A549 (cell line): ENCODE data around the gene C20orf204. TPM values are rescaled to one million over a fixed set of nuclear protein-coding genes. Genes with fewer than 3 reads are reported as not detected.
A peak's percentile ranks its signal among the peaks of the same experiment; 100 is the strongest.

Experiments used
- ATAC-seq, 2 experiments: fragments of 200-7000 bp in 1 of 2; fragments of >200 bp in 1 of 2; cut with Nextera tagmentation in 1 of 2; cut with Tn5 transposase in 1 of 2; 3 replicates each; pipeline versions ENCODE4 v1.8.0 to v1.9.1; 2018 to 2020; ENCODE audit warnings: mild to moderate bottlenecking in 1 of 2, moderate library complexity in 1 of 2
- CTCF ChIA-PET: fragments of 300-600 bp; sonication (Branson Sonifier 250); formaldehyde crosslinking; extraction: SDS; loops from one replicate; lab custom pipeline; 2021; ENCODE audit warnings: antibody characterized with exemption, inconsistent platforms; lab: Yijun Ruan, JAX
- POLR2A ChIA-PET: fragments of 350-600 bp; formaldehyde crosslinking; extraction: SDS; loops from one replicate; lab custom pipeline; 2021; ENCODE audit warnings: antibody characterized with exemption, inconsistent platforms; lab: Yijun Ruan, JAX
- DNase-seq, 2 experiments: peaks; one replicate each; pipeline versions ENCODE4 v3.0.0 to v3.0.0-alpha.2; 2011 to 2016; ENCODE audit warnings: low read depth in 1 of 2, low spot score in 1 of 2
- FAIRE-seq: peaks from 2 replicates; lab custom pipeline; 2011; peaks lifted over from hg19 to GRCh38; lab: Jason Lieb, UNC
- H3K27ac ChIP-seq, 2 experiments: fragments of >200 bp; sonication (Bioruptor Twin); formaldehyde crosslinking; 3 replicates each; pipeline ENCODE4 v1.5.1; 2016 to 2017
- H3K4me1 ChIP-seq: fragments of >200 bp; sonication (Bioruptor Twin); formaldehyde crosslinking; 3 replicates; pipeline ENCODE4 v1.6.1; 2016
- H3K4me2 ChIP-seq: fragments of >200 bp; sonication (Bioruptor Twin); formaldehyde crosslinking; 3 replicates; pipeline ENCODE4 v1.6.1; 2016
- H3K4me3 ChIP-seq: fragments of >200 bp; sonication (Bioruptor Twin); formaldehyde crosslinking; 3 replicates; pipeline ENCODE4 v1.5.1; 2016
- H3K9me3 ChIP-seq: fragments of >200 bp; sonication (Bioruptor Twin); formaldehyde crosslinking; 3 replicates; pipeline ENCODE4 v1.6.1; 2016
- ATOH8 ChIP-seq: fragments of 250-450 bp; sonication (Bioruptor Pico); IDR thresholded peaks from 2 replicates; pipeline ENCODE4 v1.5.0; 2020; ENCODE audit warnings: low read depth, mild to moderate bottlenecking, moderate library complexity
- CBX2 ChIP-seq: fragments of 200-600 bp; sonication (generic); IDR thresholded peaks from 2 replicates; pipeline ENCODE4 v1.6.1; 2016; ENCODE audit warnings: low read depth, mild to moderate bottlenecking, borderline replicate concordance
- CBX8 ChIP-seq: fragments of 200-600 bp; sonication (generic); IDR thresholded peaks from 2 replicates; pipeline ENCODE4 v1.6.1; 2016
- CEBPB ChIP-seq, 2 experiments: fragments of >200 bp in 1 of 2; sonication (Bioruptor Twin) in 1 of 2; formaldehyde crosslinking in 1 of 2; IDR thresholded peaks; 2 replicates each; pipeline ENCODE4 v1.6.1; 2012 to 2016
- CHD4 ChIP-seq: fragments of 200-600 bp; sonication (generic); IDR thresholded peaks from 2 replicates; pipeline ENCODE4 v1.6.1; 2016; ENCODE audit warnings: antibody characterized with exemption, mild to moderate bottlenecking, borderline replicate concordance
- CTCF ChIP-seq: fragments of >200 bp; sonication (Bioruptor Twin); formaldehyde crosslinking; IDR thresholded peaks from 3 replicates; pipeline ENCODE4 v1.5.1; 2016
- EHF ChIP-seq: fragments of 250-450 bp; sonication (Bioruptor Pico); IDR thresholded peaks from 2 replicates; pipeline ENCODE4 v1.5.0; 2020; ENCODE audit warnings: mild to moderate bottlenecking
- EHMT2 ChIP-seq: fragments of 200-600 bp; sonication (generic); IDR thresholded peaks from 2 replicates; pipeline ENCODE4 v1.6.1; 2016; ENCODE audit warnings: antibody characterized with exemption, low read depth, mild to moderate bottlenecking, moderate library complexity
- FOSB ChIP-seq: fragments of 250-450 bp; sonication (Bioruptor Pico); IDR thresholded peaks from 2 replicates; pipeline ENCODE4 v1.5.0; 2020; ENCODE audit warnings: mild to moderate bottlenecking, moderate library complexity
- GATA3 ChIP-seq: IDR thresholded peaks from 2 replicates; pipeline ENCODE4 v1.6.1; 2012; ENCODE audit warnings: borderline replicate concordance
- HEYL ChIP-seq: fragments of 250-450 bp; sonication (Bioruptor Pico); IDR thresholded peaks from 2 replicates; pipeline ENCODE4 v1.8.0; 2021; ENCODE audit warnings: mild to moderate bottlenecking, moderate library complexity
- HMGXB4 ChIP-seq: fragments of 250-450 bp; sonication (Bioruptor Pico); IDR thresholded peaks from 2 replicates; pipeline ENCODE4 v1.5.0; 2021; ENCODE audit warnings: mild to moderate bottlenecking, moderate library complexity, borderline replicate concordance
- HOXB13 ChIP-seq: fragments of 250-450 bp; sonication (Bioruptor Pico); IDR thresholded peaks from 2 replicates; pipeline ENCODE4 v1.5.0; 2020; ENCODE audit warnings: low read depth, mild to moderate bottlenecking, moderate library complexity
- HOXB5 ChIP-seq: fragments of 250-450 bp; sonication (Bioruptor Pico); IDR thresholded peaks from 2 replicates; pipeline ENCODE4 v1.5.0; 2020; ENCODE audit warnings: mild to moderate bottlenecking, moderate library complexity
- JUN ChIP-seq, 2 experiments: fragments of >200 bp; sonication (Bioruptor Twin); formaldehyde crosslinking; IDR thresholded peaks; 2 replicates in 1 of 2; 3 replicates in 1 of 2; pipeline ENCODE4 v1.6.1; 2016 to 2017
- MAFK ChIP-seq: fragments of 450-650 bp; IDR thresholded peaks from 2 replicates; pipeline ENCODE4 v1.6.1; 2014; ENCODE audit not compliant: partially characterized antibody
- MAX ChIP-seq: IDR thresholded peaks from 2 replicates; pipeline ENCODE4 v1.6.1; 2012
- NPAS2 ChIP-seq: fragments of 250-450 bp; sonication (Bioruptor Pico); IDR thresholded peaks from 2 replicates; pipeline ENCODE4 v1.8.0; 2022; ENCODE audit warnings: mild to moderate bottlenecking, moderate library complexity, borderline replicate concordance
- POLR2A ChIP-seq: IDR thresholded peaks from 2 replicates; pipeline ENCODE4 v1.6.1; 2012; ENCODE audit warnings: mild to moderate bottlenecking, low read length
- RCOR1 ChIP-seq: fragments of 150-350 bp; IDR thresholded peaks from 2 replicates; pipeline ENCODE4 v1.6.1; 2014; ENCODE audit warnings: antibody characterized with exemption, low read length, low read depth
- REST ChIP-seq: fragments of 200-600 bp; sonication (generic); IDR thresholded peaks from 2 replicates; pipeline ENCODE4 v1.6.1; 2016; ENCODE audit warnings: antibody characterized with exemption, mild to moderate bottlenecking, moderate library complexity
- RFX5 ChIP-seq: fragments of 450-650 bp; IDR thresholded peaks from 2 replicates; pipeline ENCODE4 v1.7.1; 2014; ENCODE audit warnings: antibody characterized with exemption, mild to moderate bottlenecking, moderate library complexity
- SMC3 ChIP-seq: fragments of >200 bp; sonication (Bioruptor Twin); formaldehyde crosslinking; IDR thresholded peaks from 3 replicates; pipeline ENCODE4 v1.6.1; 2018; ENCODE audit warnings: inconsistent platforms
- SREBF2 ChIP-seq: fragments of 450-650 bp; IDR thresholded peaks from 2 replicates; pipeline ENCODE4 v1.6.1; 2014; ENCODE audit warnings: mild to moderate bottlenecking, moderate library complexity
- ZC3H11A ChIP-seq: fragments of 450-650 bp; IDR thresholded peaks from 2 replicates; pipeline ENCODE4 v1.6.1; 2014; ENCODE audit warnings: antibody characterized with exemption, mild to moderate bottlenecking
- WGBS: methylation state at CpG from one replicate; pipeline ENCODE4 v1.1.6; 2017; ENCODE audit errors: missing lambda C conversion rate; 5-methylcytosine and 5-hydroxymethylcytosine counted together
- polyA plus RNA-seq, 4 experiments: library from polyadenylated mRNA; depleted of rRNA in 3 of 4; stranded (reverse); fragments of >200 nt; fragmentation: RNase III in 1 of 4; extraction: RNeasy Plus Mini Kit Qiagen cat#74134 plus additional on column Dnase treatment in 1 of 4; gene quantifications; 2 replicates in 3 of 4; 3 replicates in 1 of 4; pipeline ENCODE4 v1.2.3, GENCODE V29; 2011 to 2017

The C20orf204 gene
- polyA plus RNA-seq, 2 of the 4 experiments (the other 2 are of a cell fraction) = 0.21 to 0.59 TPM

- DNase-seq (no peak), FAIRE-seq (no peak), ATAC-seq (peak; percentile 6 to 14; a peak in 4 of 6 replicates)
- no peak for TF ChIP-seq CBX8
- no peak for TF ChIP-seq MAX
- TF ChIP-seq SREBF2 = no peak
- TF ChIP-seq POLR2A = no peak
- no peak for TF ChIP-seq REST
- TF ChIP-seq EHF = no peak
- no peak for TF ChIP-seq NPAS2 (CRISPR knock-in tag)
- no peak for TF ChIP-seq FOSB
- no peak for TF ChIP-seq HEYL (CRISPR knock-in tag)
- no peak for TF ChIP-seq JUN (IDR thresholded peaks at IDR 0.05)
- TF ChIP-seq HOXB13 (CRISPR knock-in tag) = no peak
- no peak for TF ChIP-seq CEBPB (IDR thresholded peaks at IDR 0.05)
- TF ChIP-seq ZC3H11A = no peak
- no peak for TF ChIP-seq MAFK
- TF ChIP-seq HMGXB4 (CRISPR knock-in tag) = no peak
- Histone ChIP-seq H3K4me3 (no peak overlapping the region), H3K4me2 (peak overlapping the region; percentile 72), H3K9me3 (no peaks in the 10 kb centered on the region), H3K4me1 (peaks cover 34% of the 10 kb centered on the region), H3K27ac (peak overlapping the region; percentile 65 to 86)
- POLR2A ChIA-PET = interaction anchor here (1.1 kb wide), 1 partner anchor 65 kb away, joined by 3 read pairs; the partner anchor contains the start of gene PRPF6
- CTCF ChIA-PET = interaction anchor here (0.6 to 3.3 kb wide), 4 partner anchors 12 to 43 kb away, joined by 3 to 17 read pairs (median 5); no protein-coding TSS in a partner anchor
- WGBS = 67% methylated on average over 4 of the region's 11 CpGs
Measured at GRCh38 chr20:64045346-64046011, 9.5 kb downstream of the C20orf204 start.

GRCh38 chr20:64047046-64047389 is 11.0 kb downstream of the C20orf204 start:
- DNase-seq (no peak), ATAC-seq (no peak), FAIRE-seq (no peak)
- Histone ChIP-seq H3K4me3 (no peak overlapping the region), H3K4me2 (no peak overlapping the region), H3K9me3 (no peaks in the 10 kb centered on the region), H3K4me1 (peaks cover 40% of the 10 kb centered on the region), H3K27ac (no peak overlapping the region)
- no peak for TF ChIP-seq GATA3
- TF ChIP-seq HOXB5 (CRISPR knock-in tag) = no peak
- TF ChIP-seq CHD4 = no peak
- 100% methylated on average over 6 of the region's 8 CpGs for WGBS
- ChIA-PET CTCF (interaction anchor here (1.0 to 1.6 kb wide), 4 partner anchors 9 to 74 kb away, joined by 3 to 6 read pairs (median 4); no protein-coding TSS in a partner anchor), POLR2A (no interaction called here)

- no peak for TF ChIP-seq NPAS2 (CRISPR knock-in tag)
- TF ChIP-seq CTCF = no peak
- TF ChIP-seq MAX = no peak
- TF ChIP-seq ATOH8 (CRISPR knock-in tag) = no peak
- TF ChIP-seq SMC3 = no peak
- TF ChIP-seq HEYL (CRISPR knock-in tag) = no peak
- TF ChIP-seq RCOR1 = no peak
- no peak for TF ChIP-seq ZC3H11A
- no peak for TF ChIP-seq RFX5
- no peak for TF ChIP-seq CBX2
- TF ChIP-seq EHMT2 = no peak
- TF ChIP-seq HOXB5 (CRISPR knock-in tag) = no peak
- TF ChIP-seq CHD4 = no peak
- DNase-seq (no peak), FAIRE-seq (no peak), ATAC-seq (no peak)
- WGBS = 94% methylated on average over 39 of the region's 49 CpGs
- Histone ChIP-seq H3K27ac (no peak overlapping the region), H3K9me3 (no peaks in the 10 kb centered on the region), H3K4me2 (no peak overlapping the region), H3K4me1 (peaks cover 40% of the 10 kb centered on the region), H3K4me3 (no peak overlapping the region)
- ChIA-PET CTCF (interaction anchor here (0.5 to 1.8 kb wide), 6 partner anchors 9 to 363 kb away, joined by 3 to 6 read pairs (median 4); no protein-coding TSS in a partner anchor), POLR2A (no interaction called here)
Measured at GRCh38 chr20:64047968-64048401, 12.0 kb downstream of the C20orf204 start.
